ENCODE data around the gene JARID2.

JARID2 gene

GRCh38 chr6:15507221-15507620, 261.4 kb downstream of the JARID2 start:
- DNase-seq (ENCODE audit: low read depth in 2 of 2), result no peak

GRCh38 chr6:15507746-15508145, 261.9 kb downstream of the JARID2 start:
- DNase-seq (ENCODE audit: low read depth in 2 of 2), result no peak

- DNase-seq (ENCODE audit: low read depth in 2 of 2), result no peak
These were observed 262.6 kb downstream of the JARID2 start for GRCh38 chr6:15508441-15508871.

GRCh38 chr6:15508931-15509330, 263.1 kb downstream of the JARID2 start:
- DNase-seq (ENCODE audit: low read depth in 2 of 2), result no peak

GRCh38 chr6:15509335-15509933, 263.6 kb downstream of the JARID2 start:
- no peak for DNase-seq (ENCODE audit: low read depth in 2 of 2)

- DNase-seq (ENCODE audit: low read depth in 2 of 2), result no peak
These were observed 264.3 kb downstream of the JARID2 start for GRCh38 chr6:15510121-15510520.

- no peak for DNase-seq (ENCODE audit: low read depth in 2 of 2)
These were observed 264.8 kb downstream of the JARID2 start for GRCh38 chr6:15510536-15511247.

- DNase-seq (ENCODE audit: low read depth in 2 of 2), result no peak
These were observed 265.6 kb downstream of the JARID2 start for GRCh38 chr6:15511248-15512125.

- DNase-seq (ENCODE audit: low read depth in 2 of 2), result no peak
These were observed 266.3 kb downstream of the JARID2 start for GRCh38 chr6:15512126-15512525.

- DNase-seq (ENCODE audit: low read depth in 2 of 2), result no peak
These were observed 266.9 kb downstream of the JARID2 start for GRCh38 chr6:15512721-15513120.

- no peak for DNase-seq (ENCODE audit: low read depth in 2 of 2)
These were observed 267.4 kb downstream of the JARID2 start for GRCh38 chr6:15513131-15513771.

GRCh38 chr6:15513801-15514711, 268.2 kb downstream of the JARID2 start:
- DNase-seq (ENCODE audit: low read depth in 2 of 2), result no peak

GRCh38 chr6:15515226-15515625, 269.4 kb downstream of the JARID2 start:
- DNase-seq (ENCODE audit: low read depth in 2 of 2), result no peak

GRCh38 chr6:15515660-15516375, 269.9 kb downstream of the JARID2 start:
- DNase-seq (ENCODE audit: low read depth in 2 of 2), result no peak

GRCh38 chr6:15516378-15516777, 270.5 kb downstream of the JARID2 start:
- DNase-seq (ENCODE audit: low read depth in 2 of 2), result no peak

GRCh38 chr6:15516923-15517560, 271.2 kb downstream of the JARID2 start:
- no peak for DNase-seq (ENCODE audit: low read depth in 2 of 2)

- DNase-seq (ENCODE audit: low read depth in 2 of 2), result no peak
These were observed 271.7 kb downstream of the JARID2 start for GRCh38 chr6:15517600-15517999.

- DNase-seq (ENCODE audit: low read depth in 2 of 2), result no peak
These were observed 272.2 kb downstream of the JARID2 start for GRCh38 chr6:15518057-15518456.

GRCh38 chr6:15518878-15519277, 273.0 kb downstream of the JARID2 start:
- DNase-seq (ENCODE audit: low read depth in 2 of 2), result no peak

- DNase-seq (ENCODE audit: low read depth in 2 of 2), result no peak
These were observed 273.8 kb downstream of the JARID2 start for GRCh38 chr6:15519681-15520080.

All from activated CD8-positive, alpha-beta memory T cell treated with anti-CD3 and anti-CD28 coated beads for 4 hours (primary cell).